Subcutaneous adipose tissue (tissue), 4 donors: ENCODE data around the gene ANKRD16. TPM values are rescaled to one million over a fixed set of nuclear protein-coding genes. Genes with fewer than 3 reads are reported as not detected.

Experiments used
- CTCF ChIP-seq: fragments of 450-650 bp; IDR thresholded peaks from one replicate; pipeline ENCODE4 v1.5.1; 2016; ENCODE audit warnings: low read depth, mild to moderate bottlenecking, control low read depth, antibody characterized with exemption, moderate library complexity
- total RNA-seq, 4 donors: library from RNA; depleted of rRNA; stranded (reverse); fragments of >200 nt; gene quantifications; one replicate each; pipeline ENCODE4 v1.1.0, GENCODE V29; 2016

Gene ANKRD16
- total RNA-seq, 4 donors from 2014 or later, result 2.8 to 11.5 (median 5.8) TPM

GRCh38 chr10:5903563-5903962, 13.9 kb upstream of the ANKRD16 start:
- no peak for TF ChIP-seq CTCF

GRCh38 chr10:5902511-5903274, 13.0 kb upstream of the ANKRD16 start:
- no peak for TF ChIP-seq CTCF

- no peak for TF ChIP-seq CTCF
Measured at GRCh38 chr10:5900247-5900646, 10.6 kb upstream of the ANKRD16 start.

- TF ChIP-seq CTCF, result no peak
Measured at GRCh38 chr10:5898163-5898562, 8.5 kb upstream of the ANKRD16 start.

- TF ChIP-seq CTCF, result no peak
Measured at GRCh38 chr10:5897504-5897903, 7.8 kb upstream of the ANKRD16 start.

GRCh38 chr10:5897053-5897340, 7.3 kb upstream of the ANKRD16 start:
- TF ChIP-seq CTCF, result no peak

GRCh38 chr10:5896208-5897052, 6.7 kb upstream of the ANKRD16 start:
- TF ChIP-seq CTCF, result no peak
